Renal cortex interstitium (tissue), 11 donors: Measurements from ENCODE around the gene FAM32A. TPM values are rescaled to one million over a fixed set of nuclear protein-coding genes. Genes with fewer than 3 reads are reported as not detected.
A peak's percentile ranks its signal among the peaks of the same experiment; 100 is the strongest.

Experiments used
- DNase-seq, 11 donors: peaks; one replicate each; pipeline ENCODE4 v3.0.0-alpha.2; 2013; ENCODE audit warnings: low read depth in 9 of 11, low spot score in 4 of 11; ENCODE audit errors: extremely low read depth in 1 of 11
- polyA plus RNA-seq, 3 donors: library from polyadenylated mRNA; unstranded; fragments of 120-200 nt; gene quantifications; one replicate each; pipeline ENCODE4 v1.2.1, GENCODE V29; 2013; ENCODE audit not compliant: insufficient read length in 3 of 3

The FAM32A gene
- polyA plus RNA-seq, 3 donors = 102 to 130 (median 127) TPM

- DNase-seq = no peak
Observed at GRCh38 chr19:16191216-16191908, 6.2 kb downstream of the FAM32A start.

GRCh38 chr19:16193466-16193865 is 8.3 kb downstream of the FAM32A start:
- no peak for DNase-seq

GRCh38 chr19:16197188-16197621 is 12.0 kb downstream of the FAM32A start:
- no peak for DNase-seq

GRCh38 chr19:16197622-16198369 is 12.6 kb downstream of the FAM32A start, which contains the start of gene AP1M1:
Gene AP1M1, plus strand, starts transcription at chr19:16197911. Its CDS starts 116 bp downstream, at chr19:16198027.
- peak; percentile 89 to 96 (median 95) for DNase-seq

DNA sequence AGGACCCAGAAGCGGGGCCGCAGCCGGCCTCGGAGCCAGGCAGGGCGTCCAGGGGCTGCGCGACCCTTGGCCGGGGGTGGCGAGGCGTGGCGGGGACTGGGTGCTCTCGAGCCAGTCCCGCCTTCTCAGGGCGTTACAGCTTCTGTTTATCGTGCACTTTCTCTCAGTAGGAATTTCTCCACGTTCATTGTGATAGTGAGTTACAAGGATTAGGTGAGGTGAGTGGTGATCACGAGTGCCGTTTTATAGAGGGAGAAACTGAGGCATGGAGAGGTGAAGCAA is 13.1 kb downstream of the FAM32A start:
- DNase-seq = no peak

GRCh38 chr19:16199275-16199932 is 14.2 kb downstream of the FAM32A start:
- no peak for DNase-seq

DNA sequence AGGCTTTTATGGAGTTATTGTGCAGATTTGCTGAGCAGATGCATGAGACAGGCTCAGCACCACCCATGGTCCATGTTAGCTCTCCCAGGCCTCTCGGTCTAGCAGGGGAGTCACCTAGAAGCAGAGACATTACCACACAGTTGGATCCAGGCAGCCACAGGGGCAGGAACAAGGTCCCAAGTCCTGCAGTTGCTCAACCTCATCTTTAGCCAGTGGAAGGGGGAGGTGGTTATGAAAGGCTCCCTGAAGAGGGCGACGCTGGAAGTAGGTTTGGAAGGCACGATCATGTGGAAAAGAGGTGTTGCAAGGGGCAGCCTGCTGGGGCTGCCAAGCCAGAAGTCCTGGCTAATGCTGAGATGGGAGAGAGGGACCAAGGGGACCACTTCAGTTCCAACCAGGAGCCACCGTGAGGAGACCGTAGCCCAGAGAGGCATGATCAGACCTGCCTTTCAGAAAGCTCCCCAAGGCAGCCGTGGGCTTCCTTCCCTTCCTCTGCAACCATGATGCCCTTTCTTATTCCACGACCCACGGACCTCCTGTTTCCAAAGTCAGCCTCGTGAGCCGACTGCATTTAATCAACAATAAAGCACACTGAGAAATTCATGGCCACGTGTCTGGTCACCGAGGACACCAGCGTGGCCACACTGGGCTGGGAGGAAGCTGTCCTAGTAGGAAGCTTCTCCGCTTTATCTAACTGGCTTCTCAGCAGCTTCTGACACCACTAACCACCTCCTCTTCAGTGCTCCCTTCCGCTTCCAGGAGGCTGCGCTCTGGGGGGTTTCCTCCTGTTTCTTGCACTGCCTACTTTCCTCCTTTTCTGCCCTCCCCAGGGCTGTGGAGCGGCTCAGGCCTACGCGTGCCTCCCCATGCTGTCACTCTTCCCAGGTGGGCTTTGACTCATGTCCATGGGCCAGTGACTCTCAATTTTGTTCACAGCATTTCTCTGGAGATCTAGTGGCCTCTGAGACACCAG is 15.1 kb downstream of the FAM32A start:
- DNase-seq = no peak

DNA sequence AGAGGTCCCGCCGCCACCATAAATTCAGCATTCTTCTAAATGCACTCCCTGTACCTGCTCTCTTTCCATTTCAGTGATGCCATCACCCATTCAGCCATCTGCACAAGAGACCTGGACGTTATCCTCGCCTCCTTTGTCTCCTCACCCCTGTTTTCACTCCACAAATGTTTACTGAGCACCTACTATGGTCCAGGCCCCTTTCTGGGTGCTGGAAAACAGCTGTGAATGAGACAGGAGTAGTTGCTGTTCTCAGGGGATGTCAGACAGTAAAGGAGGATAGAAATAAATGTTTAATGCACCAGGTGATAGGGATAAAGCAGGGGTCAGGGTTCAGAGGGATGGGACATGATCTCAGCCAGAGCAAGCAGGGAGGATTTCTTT is 15.8 kb downstream of the FAM32A start:
- no peak for DNase-seq

- DNase-seq = no peak
Observed at GRCh38 chr19:16202320-16203255, 17.4 kb downstream of the FAM32A start.

- no peak for DNase-seq
Observed at GRCh38 chr19:16203256-16204004, 18.2 kb downstream of the FAM32A start.

- DNase-seq = no peak
Observed at GRCh38 chr19:16204005-16204294, 18.7 kb downstream of the FAM32A start.

- no peak for DNase-seq
Observed at GRCh38 chr19:16205205-16206045, 20.2 kb downstream of the FAM32A start.

DNA sequence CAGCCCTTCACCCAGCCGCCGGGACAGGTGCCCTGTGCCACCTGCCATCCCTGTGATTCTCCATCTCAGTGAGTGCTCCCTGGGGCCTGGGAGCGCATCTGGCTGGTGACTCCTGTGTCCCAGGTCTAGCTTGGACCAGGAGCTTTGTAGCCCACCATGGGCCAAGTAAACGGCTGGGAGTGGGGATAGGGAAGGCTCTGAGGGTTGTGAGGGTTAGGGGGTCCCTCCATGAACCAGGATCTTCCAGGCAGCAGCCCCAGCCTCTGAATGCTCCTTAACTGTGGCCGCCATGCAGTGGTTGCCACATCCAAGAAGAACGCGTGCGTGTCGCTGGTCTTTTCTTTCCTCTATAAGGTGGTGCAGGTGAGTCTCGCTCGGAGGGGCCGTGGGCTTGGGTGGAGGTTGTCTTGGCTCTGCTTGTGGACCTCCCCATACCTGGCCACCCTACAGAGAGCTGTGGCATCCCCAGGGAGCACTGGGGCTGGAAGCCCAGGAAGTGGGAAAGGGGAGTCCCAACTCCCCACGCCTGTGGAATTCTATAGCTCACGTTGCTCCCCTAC is 20.9 kb downstream of the FAM32A start:
- DNase-seq = no peak

GRCh38 chr19:16206637-16207036 is 21.4 kb downstream of the FAM32A start:
- no peak for DNase-seq

- DNase-seq = no peak
Observed at GRCh38 chr19:16207063-16207462, 21.9 kb downstream of the FAM32A start.

- no peak for DNase-seq
Observed at GRCh38 chr19:16207490-16208025, 22.3 kb downstream of the FAM32A start.
